GM12892 (cell line): ENCODE measurements around the gene LAMA2.

Experiments
- DNase-seq: peaks from one replicate; pipeline ENCODE4 v3.0.0; 2011; ENCODE audit not compliant: insufficient read length
- FAIRE-seq: peaks from 2 replicates; lab custom pipeline; 2011; peaks lifted over from hg19 to GRCh38; lab: Jason Lieb, UNC
- POLR2A ChIP-seq: IDR thresholded peaks from 2 replicates; pipeline ENCODE4 v1.6.1; 2011; ENCODE audit warnings: low read depth, low read length, control low read depth
- POLR2AphosphoS5 ChIP-seq: IDR thresholded peaks from 2 replicates; pipeline ENCODE4 v1.6.1; 2011; ENCODE audit warnings: low read depth, low read length, control low read depth
- TAF1 ChIP-seq: IDR thresholded peaks from 2 replicates; pipeline ENCODE4 v1.6.1; 2011; ENCODE audit warnings: low read depth, mild to moderate bottlenecking, control low read depth, low read length, borderline replicate concordance

LAMA2 gene

GRCh38 chr6:128929869-128930268 lies 46.9 kb downstream of the LAMA2 start:
- DNase-seq: no peak
- FAIRE-seq: no peak
- TF ChIP-seq POLR2AphosphoS5: no peak
- no peak for TF ChIP-seq TAF1
- no peak for TF ChIP-seq POLR2A

GRCh38 chr6:128930321-128930720 lies 47.4 kb downstream of the LAMA2 start:
- no peak for TF ChIP-seq POLR2AphosphoS5
- TF ChIP-seq POLR2A: no peak
- no peak for TF ChIP-seq TAF1
- FAIRE-seq: no peak
- DNase-seq: no peak

GRCh38 chr6:128932061-128932460 lies 49.1 kb downstream of the LAMA2 start:
- FAIRE-seq: no peak
- TF ChIP-seq TAF1 (no peak), POLR2AphosphoS5 (no peak), POLR2A (no peak)
- DNase-seq: no peak

- DNase-seq: no peak
- no peak for FAIRE-seq
- TF ChIP-seq POLR2A (no peak), POLR2AphosphoS5 (no peak), TAF1 (no peak)
Measured at GRCh38 chr6:128950864-128951263, 67.9 kb downstream of the LAMA2 start.

- TF ChIP-seq POLR2A: no peak
- no peak for TF ChIP-seq POLR2AphosphoS5
- no peak for TF ChIP-seq TAF1
- no peak for DNase-seq
- no peak for FAIRE-seq
Measured at GRCh38 chr6:128952902-128953301, 70.0 kb downstream of the LAMA2 start.

GRCh38 chr6:128954308-128955043 lies 71.5 kb downstream of the LAMA2 start:
- FAIRE-seq (no peak), DNase-seq (no peak)
- TF ChIP-seq POLR2A: no peak
- no peak for TF ChIP-seq POLR2AphosphoS5
- TF ChIP-seq TAF1: no peak

- FAIRE-seq (no peak), DNase-seq (no peak)
- TF ChIP-seq POLR2AphosphoS5 (no peak), POLR2A (no peak), TAF1 (no peak)
Measured at GRCh38 chr6:128963561-128963960, 80.6 kb downstream of the LAMA2 start.

GRCh38 chr6:128964233-128964755 lies 81.4 kb downstream of the LAMA2 start:
- DNase-seq (no peak), FAIRE-seq (no peak)
- TF ChIP-seq POLR2A (no peak), TAF1 (no peak), POLR2AphosphoS5 (no peak)

- FAIRE-seq (no peak), DNase-seq (no peak)
- TF ChIP-seq POLR2A: no peak
- TF ChIP-seq POLR2AphosphoS5: no peak
- no peak for TF ChIP-seq TAF1
Measured at GRCh38 chr6:128964771-128965170, 81.8 kb downstream of the LAMA2 start.

GRCh38 chr6:128966934-128967333 lies 84.0 kb downstream of the LAMA2 start:
- DNase-seq (no peak), FAIRE-seq (no peak)
- TF ChIP-seq POLR2A (no peak), TAF1 (no peak), POLR2AphosphoS5 (no peak)

- no peak for TF ChIP-seq POLR2A
- TF ChIP-seq POLR2AphosphoS5: no peak
- TF ChIP-seq TAF1: no peak
- no peak for DNase-seq
- FAIRE-seq: no peak
Measured at GRCh38 chr6:128979071-128979470, 96.1 kb downstream of the LAMA2 start.

GRCh38 chr6:128981716-128982115 lies 98.8 kb downstream of the LAMA2 start:
- DNase-seq: no peak
- no peak for FAIRE-seq
- TF ChIP-seq TAF1 (no peak), POLR2A (no peak), POLR2AphosphoS5 (no peak)
